ENCODE data around the gene MINDY4. TPM values are rescaled to one million over a fixed set of nuclear protein-coding genes. Genes with fewer than 3 reads are reported as not detected.

MINDY4 gene
- total RNA-seq, 1 experiment from 2014 or later, result 2.1 TPM

DNA sequence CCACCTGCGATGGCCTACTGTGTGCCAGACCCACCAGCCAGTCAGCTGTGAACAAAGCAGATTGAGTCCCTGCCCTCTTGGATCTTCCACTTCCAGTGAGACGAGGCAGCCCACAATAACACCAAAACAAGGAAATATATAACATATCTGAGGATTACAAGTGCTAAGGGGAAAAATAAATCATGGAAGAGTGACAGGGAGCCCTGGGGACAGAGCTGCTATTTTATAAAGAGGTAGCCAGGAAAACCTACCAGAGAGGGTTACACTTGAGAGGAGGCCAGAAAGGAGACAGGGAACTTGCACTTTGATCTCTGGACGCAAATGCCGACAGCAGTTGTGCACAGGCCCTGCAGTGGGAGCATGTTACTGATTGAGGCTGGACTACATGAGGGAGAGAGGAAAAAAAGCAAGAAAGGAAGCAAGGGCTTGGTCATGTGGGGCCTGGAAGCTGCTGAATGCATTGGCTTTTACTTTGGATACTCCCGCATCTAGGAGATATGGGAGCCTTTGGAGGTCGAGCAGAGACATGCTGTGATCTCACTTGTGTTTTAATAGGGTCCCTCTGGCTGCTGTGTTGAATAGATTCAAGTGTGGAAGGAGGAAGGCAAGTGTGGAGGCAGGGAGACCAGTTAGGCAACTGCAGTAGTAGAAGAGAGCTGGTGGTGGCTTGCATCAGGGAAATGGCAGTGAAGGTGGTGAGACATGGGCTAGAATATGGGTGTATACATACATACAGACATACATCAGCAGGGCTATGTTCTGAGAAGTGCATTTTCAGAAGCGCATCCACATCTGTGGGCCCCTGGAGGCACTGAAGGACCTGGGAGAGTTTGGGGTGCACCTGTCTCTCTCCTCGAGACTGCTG lies 26.2 kb downstream of the MINDY4 start:
- BruUV-seq (replicated peaks), result no TSS peak
- TF ChIP-seq, protein P1, sequence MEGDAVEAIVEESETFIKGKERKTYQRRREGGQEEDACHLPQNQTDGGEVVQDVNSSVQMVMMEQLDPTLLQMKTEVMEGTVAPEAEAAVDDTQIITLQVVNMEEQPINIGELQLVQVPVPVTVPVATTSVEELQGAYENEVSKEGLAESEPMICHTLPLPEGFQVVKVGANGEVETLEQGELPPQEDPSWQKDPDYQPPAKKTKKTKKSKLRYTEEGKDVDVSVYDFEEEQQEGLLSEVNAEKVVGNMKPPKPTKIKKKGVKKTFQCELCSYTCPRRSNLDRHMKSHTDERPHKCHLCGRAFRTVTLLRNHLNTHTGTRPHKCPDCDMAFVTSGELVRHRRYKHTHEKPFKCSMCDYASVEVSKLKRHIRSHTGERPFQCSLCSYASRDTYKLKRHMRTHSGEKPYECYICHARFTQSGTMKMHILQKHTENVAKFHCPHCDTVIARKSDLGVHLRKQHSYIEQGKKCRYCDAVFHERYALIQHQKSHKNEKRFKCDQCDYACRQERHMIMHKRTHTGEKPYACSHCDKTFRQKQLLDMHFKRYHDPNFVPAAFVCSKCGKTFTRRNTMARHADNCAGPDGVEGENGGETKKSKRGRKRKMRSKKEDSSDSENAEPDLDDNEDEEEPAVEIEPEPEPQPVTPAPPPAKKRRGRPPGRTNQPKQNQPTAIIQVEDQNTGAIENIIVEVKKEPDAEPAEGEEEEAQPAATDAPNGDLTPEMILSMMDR (IDR thresholded peaks at IDR 0.05; ENCODE audit: insufficient read depth in 1 of 2, low read depth in 1 of 2, low read length in 1 of 2, severe bottlenecking in 1 of 2, unreplicated experiment in 1 of 2), result no peak
- H3K9me3 ChIP-seq, result no peaks in the 10 kb centered on the region
- no peaks in the 10 kb centered on the region for H3K27me3 Mint-ChIP-seq (ENCODE audit: insufficient read depth, unreplicated experiment)
- peaks cover 31% of the 10 kb centered on the region for H3K4me1 Mint-ChIP-seq (ENCODE audit: low read depth, unreplicated experiment)
- intact Hi-C loops (cut with micrococcal nuclease; ENCODE audit: unreplicated experiment), result loop anchor here (2.0 kb wide), 1 partner anchor 99 kb away; no protein-coding TSS in a partner anchor
- H3K27ac Mint-ChIP-seq (ENCODE audit: unreplicated experiment), result peak overlapping the region; percentile 74
- ChIA-PET CTCF (interaction anchor here (0.6 to 0.9 kb wide), 3 partner anchors 69 to 325 kb away, joined by 3 read pairs; no protein-coding TSS in a partner anchor), POLR2A (no interaction called here)
- no peak overlapping the region for H3K4me3 ChIP-seq (ENCODE audit: low read depth, low read length)
- DNase-seq, result peak; percentile 44 to 66
- H3K36me3 Mint-ChIP-seq (ENCODE audit: insufficient read depth, unreplicated experiment), result no peaks in the 10 kb centered on the region
- no peaks in the 10 kb centered on the region for H3K9me3 Mint-ChIP-seq (ENCODE audit: unreplicated experiment)
- no peak overlapping the region for H3K4me3 Mint-ChIP-seq (ENCODE audit: unreplicated experiment)
- H3K27me3 ChIP-seq (replicated peaks; ENCODE audit: control insufficient read depth, insufficient read depth, low read length), result no peaks in the 10 kb centered on the region
- no peaks in the 10 kb centered on the region for H3K36me3 ChIP-seq (ENCODE audit: control insufficient read depth, insufficient read depth, low read length)
- H3K4me1 ChIP-seq, result peaks cover 38% of the 10 kb centered on the region

GRCh38 chr7:30799206-30799975 lies 28.2 kb downstream of the MINDY4 start:
- BruUV-seq (replicated peaks), result no TSS peak

More at GRCh38 chr7:30799206-30799975, 28.2 kb downstream of the MINDY4 start:
- no peak overlapping the region for H3K27ac Mint-ChIP-seq (ENCODE audit: unreplicated experiment)
- no peaks in the 10 kb centered on the region for H3K27me3 Mint-ChIP-seq (ENCODE audit: insufficient read depth, unreplicated experiment)
- no peak overlapping the region for H3K4me3 ChIP-seq (ENCODE audit: low read depth, low read length)
- ChIA-PET CTCF (interaction anchor here (1.4 kb wide), 1 partner anchor 179 kb away, joined by 7 read pairs; no protein-coding TSS in a partner anchor), POLR2A (no interaction called here)
- no peaks in the 10 kb centered on the region for H3K27me3 ChIP-seq (replicated peaks; ENCODE audit: control insufficient read depth, insufficient read depth, low read length)
- intact Hi-C loops (cut with micrococcal nuclease; ENCODE audit: unreplicated experiment), result no loop called here
- H3K4me1 ChIP-seq, result peaks cover 45% of the 10 kb centered on the region
- no peaks in the 10 kb centered on the region for H3K9me3 ChIP-seq
- no peak overlapping the region for H3K4me3 Mint-ChIP-seq (ENCODE audit: unreplicated experiment)
- H3K36me3 Mint-ChIP-seq (ENCODE audit: insufficient read depth, unreplicated experiment), result no peaks in the 10 kb centered on the region
- TF ChIP-seq, protein P1 (IDR thresholded peaks at IDR 0.05; ENCODE audit: insufficient read depth in 1 of 2, low read depth in 1 of 2, low read length in 1 of 2, severe bottlenecking in 1 of 2, unreplicated experiment in 1 of 2), result no peak
- peaks cover 28% of the 10 kb centered on the region for H3K4me1 Mint-ChIP-seq (ENCODE audit: low read depth, unreplicated experiment)
- H3K9me3 Mint-ChIP-seq (ENCODE audit: unreplicated experiment), result no peaks in the 10 kb centered on the region
- no peaks in the 10 kb centered on the region for H3K36me3 ChIP-seq (ENCODE audit: control insufficient read depth, insufficient read depth, low read length)
- no peak for DNase-seq
